ENCODE data around the gene ORMDL3. TPM values are rescaled to one million over a fixed set of nuclear protein-coding genes. Genes with fewer than 3 reads are reported as not detected.

Gene ORMDL3
- total RNA-seq, 2 experiments from 2014 or later: 62.6 to 65.9 TPM

GRCh38 chr17:39919087-39919683 is 8.2 kb downstream of the ORMDL3 start:
- H2AFZ ChIP-seq (ENCODE audit: low read length): no peak overlapping the region
- no peak overlapping the region for H3K27ac ChIP-seq (ENCODE audit: low read depth, low read length, poor library complexity, severe bottlenecking)
- H3K9me2 ChIP-seq (ENCODE audit: insufficient read depth, low read length): no peaks in the 10 kb centered on the region
- no peaks in the 10 kb centered on the region for H3K9me3 ChIP-seq (ENCODE audit: low read length)
- H3K4me2 ChIP-seq (ENCODE audit: low read length): no peak overlapping the region
- ChIA-PET POLR2A (interaction anchor here (0.6 kb wide), 2 partner anchors 24 to 54 kb away, joined by 3 to 4 read pairs; no protein-coding TSS in a partner anchor), CTCF (ENCODE audit: unreplicated experiment) (no interaction called here)
- TF ChIP-seq EZH2phosphoT487 (IDR thresholded peaks at IDR 0.05; ENCODE audit: borderline replicate concordance, low read depth, low read length): no peak
- TF ChIP-seq, protein P1, sequence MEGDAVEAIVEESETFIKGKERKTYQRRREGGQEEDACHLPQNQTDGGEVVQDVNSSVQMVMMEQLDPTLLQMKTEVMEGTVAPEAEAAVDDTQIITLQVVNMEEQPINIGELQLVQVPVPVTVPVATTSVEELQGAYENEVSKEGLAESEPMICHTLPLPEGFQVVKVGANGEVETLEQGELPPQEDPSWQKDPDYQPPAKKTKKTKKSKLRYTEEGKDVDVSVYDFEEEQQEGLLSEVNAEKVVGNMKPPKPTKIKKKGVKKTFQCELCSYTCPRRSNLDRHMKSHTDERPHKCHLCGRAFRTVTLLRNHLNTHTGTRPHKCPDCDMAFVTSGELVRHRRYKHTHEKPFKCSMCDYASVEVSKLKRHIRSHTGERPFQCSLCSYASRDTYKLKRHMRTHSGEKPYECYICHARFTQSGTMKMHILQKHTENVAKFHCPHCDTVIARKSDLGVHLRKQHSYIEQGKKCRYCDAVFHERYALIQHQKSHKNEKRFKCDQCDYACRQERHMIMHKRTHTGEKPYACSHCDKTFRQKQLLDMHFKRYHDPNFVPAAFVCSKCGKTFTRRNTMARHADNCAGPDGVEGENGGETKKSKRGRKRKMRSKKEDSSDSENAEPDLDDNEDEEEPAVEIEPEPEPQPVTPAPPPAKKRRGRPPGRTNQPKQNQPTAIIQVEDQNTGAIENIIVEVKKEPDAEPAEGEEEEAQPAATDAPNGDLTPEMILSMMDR (conservative IDR thresholded peaks at IDR 0.05; ENCODE audit: low read length): no peak
- intact Hi-C loops (cut with micrococcal nuclease; ENCODE audit: unreplicated experiment): loop anchor here (5.0 kb wide), 1 partner anchor 37 kb away; no protein-coding TSS in a partner anchor
- peaks cover 75% of the 10 kb centered on the region for H3K36me3 ChIP-seq (ENCODE audit: insufficient read depth, low read length)
- DNase-seq (ENCODE audit: low spot score): no peak
- peaks cover 4% of the 10 kb centered on the region; the same call in 1 of the 2 replicates for H3K79me2 ChIP-seq (ENCODE audit: insufficient read depth, low read depth, low read length)
- H3K4me1 ChIP-seq (ENCODE audit: insufficient read depth, low read length, poor library complexity, severe bottlenecking): peaks cover 20% of the 10 kb centered on the region
- H3K4me3 ChIP-seq (ENCODE audit: low read depth, low read length, poor library complexity, severe bottlenecking): no peak overlapping the region
- no peaks in the 10 kb centered on the region for H4K20me1 ChIP-seq (ENCODE audit: insufficient read depth, low read length)
- BruUV-seq (replicated peaks): no TSS peak

GRCh38 chr17:39916918-39917317 is 10.5 kb downstream of the ORMDL3 start:
- intact Hi-C loops (cut with micrococcal nuclease; ENCODE audit: unreplicated experiment): loop anchor here (5.0 kb wide), 1 partner anchor 35 kb away; no protein-coding TSS in a partner anchor
- no peak overlapping the region for H3K4me3 ChIP-seq (ENCODE audit: low read depth, low read length, poor library complexity, severe bottlenecking)
- CTCF ChIA-PET (ENCODE audit: unreplicated experiment): no interaction called here
- no peak overlapping the region for H3K4me2 ChIP-seq (ENCODE audit: low read length)
- DNase-seq (ENCODE audit: low spot score): no peak
- BruUV-seq (replicated peaks): no TSS peak
- POLR2A ChIA-PET: no interaction called here
- H3K9me3 ChIP-seq (ENCODE audit: low read length): no peaks in the 10 kb centered on the region
- H4K20me1 ChIP-seq (ENCODE audit: insufficient read depth, low read length): no peaks in the 10 kb centered on the region
- H3K9me2 ChIP-seq (ENCODE audit: insufficient read depth, low read length): no peaks in the 10 kb centered on the region
- no peak overlapping the region for H2AFZ ChIP-seq (ENCODE audit: low read length)
- H3K4me1 ChIP-seq (ENCODE audit: insufficient read depth, low read length, poor library complexity, severe bottlenecking): peaks cover 16% of the 10 kb centered on the region
- TF ChIP-seq, protein P1 (conservative IDR thresholded peaks at IDR 0.05; ENCODE audit: low read length): no peak
- no peak for TF ChIP-seq EZH2phosphoT487 (IDR thresholded peaks at IDR 0.05; ENCODE audit: borderline replicate concordance, low read depth, low read length)
- no peaks in the 10 kb centered on the region for H3K79me2 ChIP-seq (ENCODE audit: insufficient read depth, low read depth, low read length)
- peaks cover 66% of the 10 kb centered on the region for H3K36me3 ChIP-seq (ENCODE audit: insufficient read depth, low read length)
- no peak overlapping the region for H3K27ac ChIP-seq (ENCODE audit: low read depth, low read length, poor library complexity, severe bottlenecking)

DNA sequence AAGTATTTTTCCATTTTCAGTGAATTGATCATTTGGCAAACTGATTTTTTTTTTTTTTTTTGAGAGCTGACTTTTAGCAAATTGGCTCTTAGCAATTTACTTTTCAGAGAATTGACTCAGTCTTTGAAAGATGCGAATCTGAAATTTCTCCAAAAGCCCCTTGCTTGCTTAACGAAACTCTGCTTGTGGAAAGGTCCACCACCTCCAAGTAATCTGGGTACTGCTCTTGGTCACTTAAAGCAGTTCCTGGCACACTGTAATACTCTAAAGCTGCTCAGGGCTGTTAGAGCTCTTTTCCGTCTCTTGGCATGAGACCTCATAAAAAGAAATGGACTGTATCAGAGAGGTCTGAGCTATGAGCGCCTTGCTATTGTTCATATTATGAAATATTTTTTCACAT is 11.8 kb downstream of the ORMDL3 start:
- Histone ChIP-seq H3K4me3 (ENCODE audit: low read depth, low read length, poor library complexity, severe bottlenecking) (no peak overlapping the region), H3K27ac (ENCODE audit: low read depth, low read length, poor library complexity, severe bottlenecking) (no peak overlapping the region), H3K9me3 (ENCODE audit: low read length) (no peaks in the 10 kb centered on the region), H3K79me2 (ENCODE audit: insufficient read depth, low read depth, low read length) (no peaks in the 10 kb centered on the region), H3K4me2 (ENCODE audit: low read length) (no peak overlapping the region), H3K9me2 (ENCODE audit: insufficient read depth, low read length) (no peaks in the 10 kb centered on the region), H2AFZ (ENCODE audit: low read length) (no peak overlapping the region), H3K4me1 (ENCODE audit: insufficient read depth, low read length, poor library complexity, severe bottlenecking) (peaks cover 8% of the 10 kb centered on the region), H3K36me3 (ENCODE audit: insufficient read depth, low read length) (peaks cover 62% of the 10 kb centered on the region), H4K20me1 (ENCODE audit: insufficient read depth, low read length) (no peaks in the 10 kb centered on the region)
- BruUV-seq (replicated peaks): no TSS peak
- no peak for TF ChIP-seq EZH2phosphoT487 (IDR thresholded peaks at IDR 0.05; ENCODE audit: borderline replicate concordance, low read depth, low read length)
- TF ChIP-seq, protein P1 (conservative IDR thresholded peaks at IDR 0.05; ENCODE audit: low read length): no peak
- DNase-seq (ENCODE audit: low spot score): no peak
- intact Hi-C loops (cut with micrococcal nuclease; ENCODE audit: unreplicated experiment): loop anchor here (5.0 kb wide), 1 partner anchor 33 kb away; no protein-coding TSS in a partner anchor
- CTCF ChIA-PET (ENCODE audit: unreplicated experiment): no interaction called here
- POLR2A ChIA-PET: interaction anchor here (0.7 to 0.9 kb wide), 2 partner anchors 20 to 1792 kb away, joined by 3 to 4 read pairs; no protein-coding TSS in a partner anchor
